IMR-90 (cell line): ENCODE data around the gene APCDD1. TPM values are rescaled to one million over a fixed set of nuclear protein-coding genes. Genes with fewer than 3 reads are reported as not detected.

Experiments
- ATAC-seq: fragments of 200-7000 bp; cut with Tn5 transposase; 2 replicates; pipeline ENCODE4 v1.9.1; 2020; ENCODE audit warnings: low read depth, mild to moderate bottlenecking, moderate library complexity
- BruUV-seq: library from RNA; stranded (reverse); fragments of 400-500 nt; replicated peaks from 2 replicates; lab custom pipeline; 2021; lab: Mats Ljungman, UMichigan
- CTCF ChIA-PET: fragments of 300-600 bp; formaldehyde crosslinking; extraction: SDS; loops from one replicate; lab custom pipeline; 2021; ENCODE audit warnings: antibody characterized with exemption; lab: Yijun Ruan, JAX
- POLR2A ChIA-PET: fragments of 300-600 bp; sonication (Branson Sonifier 250); formaldehyde crosslinking; loops from one replicate; lab custom pipeline; 2022; ENCODE audit warnings: antibody characterized with exemption; ENCODE audit not compliant: unreplicated experiment; lab: Charles Lee
- DNase-seq: peaks from one replicate; pipeline ENCODE4 v3.0.0; 2013
- H2AFZ ChIP-seq: replicated peaks from 2 replicates; pipeline ENCODE3; 2013; ENCODE audit warnings: low read length, mild to moderate bottlenecking; ENCODE audit not compliant: poor library complexity
- H2AK5ac ChIP-seq: 2 replicates; pipeline ENCODE4 v1.6.1; 2013; ENCODE audit warnings: low read depth, low read length, inconsistent platforms
- H2AK9ac ChIP-seq: replicated peaks from 2 replicates; pipeline ENCODE3; 2013; ENCODE audit warnings: mild to moderate bottlenecking, low read depth, low read length, moderate library complexity; ENCODE audit not compliant: poor library complexity
- H2BK120ac ChIP-seq: 2 replicates; pipeline ENCODE4 v1.6.1; 2013; ENCODE audit warnings: low read depth, low read length, inconsistent platforms
- H2BK15ac ChIP-seq: 3 replicates; pipeline ENCODE4 v1.6.1; 2013; ENCODE audit warnings: low read depth, low read length, inconsistent platforms
- H2BK20ac ChIP-seq: 2 replicates; pipeline ENCODE4 v1.6.1; 2013; ENCODE audit warnings: low read depth, mild to moderate bottlenecking, inconsistent platforms, low read length, moderate library complexity
- H2BK5ac ChIP-seq: 2 replicates; pipeline ENCODE4 v1.6.1; 2013; ENCODE audit warnings: mild to moderate bottlenecking, low read depth, low read length, inconsistent platforms; ENCODE audit not compliant: poor library complexity, severe bottlenecking
- H3K14ac ChIP-seq: replicated peaks from 2 replicates; pipeline ENCODE4 v1.6.1; 2013; ENCODE audit warnings: low read depth, low read length, inconsistent platforms
- H3K18ac ChIP-seq: 2 replicates; pipeline ENCODE4 v1.6.1; 2013; ENCODE audit warnings: low read depth, low read length, control low read depth
- H3K23ac ChIP-seq: 2 replicates; pipeline ENCODE4 v1.6.1; 2013; ENCODE audit warnings: low read depth, low read length, inconsistent platforms
- H3K27ac ChIP-seq: 2 replicates; pipeline ENCODE4 v1.5.1; 2013; ENCODE audit warnings: mild to moderate bottlenecking, control low read depth, low read length; ENCODE audit not compliant: insufficient read depth
- H3K27me3 ChIP-seq: 2 replicates; pipeline ENCODE4 v1.6.1; 2013; ENCODE audit warnings: low read length; ENCODE audit not compliant: control insufficient read depth, insufficient read depth
- H3K36me3 ChIP-seq: 2 replicates; pipeline ENCODE4 v1.6.1; 2013; ENCODE audit warnings: low read length, mixed read lengths; ENCODE audit not compliant: control insufficient read depth, insufficient read depth
- H3K4ac ChIP-seq: 2 replicates; pipeline ENCODE4 v1.6.1; 2013; ENCODE audit warnings: low read depth, low read length, inconsistent platforms
- H3K4me1 ChIP-seq: 2 replicates; pipeline ENCODE4 v1.6.1; 2013; ENCODE audit warnings: low read length, mixed read lengths; ENCODE audit not compliant: control insufficient read depth, insufficient read depth
- H3K4me2 ChIP-seq: 2 replicates; pipeline ENCODE4 v1.6.1; 2013; ENCODE audit warnings: low read depth, mild to moderate bottlenecking, control low read depth, low read length, moderate library complexity
- H3K4me3 ChIP-seq: 2 replicates; pipeline ENCODE4 v1.5.1; 2013; ENCODE audit warnings: low read depth, mild to moderate bottlenecking, control low read depth, low read length, moderate library complexity; ENCODE audit not compliant: insufficient read depth
- H3K56ac ChIP-seq: 2 replicates; pipeline ENCODE4 v1.6.1; 2013; ENCODE audit warnings: low read length, inconsistent platforms; ENCODE audit not compliant: insufficient read depth; ENCODE audit errors: extremely low read depth
- H3K79me1 ChIP-seq, 2 experiments: 2 replicates each; pipeline ENCODE4 v1.6.1; 2013; ENCODE audit warnings: low read length in 2 of 2, inconsistent platforms in 1 of 2, low read depth in 1 of 2
- H3K9ac ChIP-seq: 2 replicates; pipeline ENCODE4 v1.6.1; 2013; ENCODE audit warnings: low read depth, low read length, control low read depth
- H3K9me1 ChIP-seq: 2 replicates; pipeline ENCODE4 v1.6.1; 2013; ENCODE audit warnings: low read length, inconsistent platforms; ENCODE audit not compliant: insufficient read depth
- H3K9me3 ChIP-seq: 2 replicates; pipeline ENCODE4 v1.6.1; 2013; ENCODE audit warnings: low read length; ENCODE audit not compliant: control insufficient read depth, insufficient read depth
- H4K20me1 ChIP-seq: 2 replicates; pipeline ENCODE4 v1.6.1; 2013; ENCODE audit warnings: low read length, inconsistent platforms; ENCODE audit not compliant: insufficient read depth
- H4K5ac ChIP-seq: 2 replicates; pipeline ENCODE4 v1.6.1; 2013; ENCODE audit warnings: mild to moderate bottlenecking, low read depth, low read length, control low read depth
- H4K8ac ChIP-seq, 2 experiments: 2 replicates each; pipeline ENCODE4 v1.6.1; 2013; ENCODE audit warnings: low read depth in 2 of 2, low read length in 2 of 2, control low read depth in 1 of 2, inconsistent platforms in 1 of 2
- H4K91ac ChIP-seq: 2 replicates; pipeline ENCODE4 v1.6.1; 2013; ENCODE audit warnings: low read depth, low read length, inconsistent platforms; ENCODE audit not compliant: insufficient read depth
- BHLHE40 ChIP-seq: fragments of 150-350 bp; IDR thresholded peaks from 2 replicates; pipeline ENCODE4 v1.6.1; 2016; ENCODE audit warnings: mild to moderate bottlenecking, low read depth, low read length
- CEBPB ChIP-seq: IDR thresholded peaks from 2 replicates; pipeline ENCODE4 v1.6.1; 2012; ENCODE audit warnings: low read depth, low read length, improper control_type of control experiment
- CHD1 ChIP-seq: IDR thresholded peaks from 2 replicates; pipeline ENCODE4 v1.6.1; 2012; ENCODE audit warnings: low read depth, low read length, improper control_type of control experiment
- CTCF ChIP-seq: conservative IDR thresholded peaks from 2 replicates; pipeline ENCODE4 v1.5.1; 2012; ENCODE audit warnings: mild to moderate bottlenecking, low read depth, low read length, improper control_type of control experiment
- ELK1 ChIP-seq: fragments of 150-350 bp; IDR thresholded peaks from 2 replicates; pipeline ENCODE4 v1.6.1; 2016; ENCODE audit warnings: low read depth, mild to moderate bottlenecking, low read length, moderate library complexity, borderline replicate concordance
- FOS ChIP-seq: fragments of 150-350 bp; IDR thresholded peaks from 2 replicates; pipeline ENCODE4 v1.6.1; 2016; ENCODE audit warnings: low read depth, low read length
- MAFK ChIP-seq: IDR thresholded peaks from 2 replicates; pipeline ENCODE4 v1.6.1; 2012; ENCODE audit warnings: low read depth, low read length, improper control_type of control experiment
- MAZ ChIP-seq: IDR thresholded peaks from 2 replicates; pipeline ENCODE4 v1.6.1; 2012; ENCODE audit warnings: low read depth, mild to moderate bottlenecking, low read length, improper control_type of control experiment, moderate library complexity, borderline replicate concordance
- MXI1 ChIP-seq: IDR thresholded peaks from 2 replicates; pipeline ENCODE4 v1.6.1; 2012; ENCODE audit warnings: low read depth, mild to moderate bottlenecking, low read length, moderate library complexity, borderline replicate concordance
- NFE2L2 ChIP-seq: fragments of 150-350 bp; IDR thresholded peaks from 2 replicates; pipeline ENCODE4 v1.6.1; 2016; ENCODE audit warnings: low read depth, mild to moderate bottlenecking, low read length
- POLR2A ChIP-seq: IDR thresholded peaks from 2 replicates; pipeline ENCODE4 v1.6.1; 2012; ENCODE audit warnings: mild to moderate bottlenecking, low read depth, low read length
- RAD21 ChIP-seq: IDR thresholded peaks from 2 replicates; pipeline ENCODE4 v1.6.1; 2012; ENCODE audit warnings: low read length, improper control_type of control experiment
- RCOR1 ChIP-seq: IDR thresholded peaks from 2 replicates; pipeline ENCODE4 v1.6.1; 2012; ENCODE audit warnings: mild to moderate bottlenecking, low read length, improper control_type of control experiment; ENCODE audit not compliant: insufficient replicate concordance
- RFX5 ChIP-seq: IDR thresholded peaks from 2 replicates; pipeline ENCODE4 v1.8.0; 2012; ENCODE audit warnings: low read depth, mild to moderate bottlenecking, low read length, moderate library complexity
- SMC3 ChIP-seq: fragments of 150-350 bp; IDR thresholded peaks from 2 replicates; pipeline ENCODE4 v1.6.1; 2016; ENCODE audit warnings: low read depth, mild to moderate bottlenecking, antibody characterized with exemption, low read length, moderate library complexity
- USF2 ChIP-seq: fragments of 150-350 bp; IDR thresholded peaks from 2 replicates; pipeline ENCODE4 v1.6.1; 2017; ENCODE audit warnings: mild to moderate bottlenecking, antibody characterized with exemption, low read length, low read depth
- WGBS, 2 experiments: methylation state at CpG; one replicate each; pipeline versions ENCODE4 v1.1.5 to v1.1.7; 2013; ENCODE audit warnings: missing lambda C conversion rate in 2 of 2; ENCODE audit not compliant: insufficient read length in 1 of 2; ENCODE audit errors: extremely low coverage in 2 of 2; 5-methylcytosine and 5-hydroxymethylcytosine counted together
- dilution Hi-C: fragments of 300-500 bp; cut with HindIII; formaldehyde crosslinking; loops from one replicate; pipeline ENCODE4 v1.14.3; 2018; ENCODE audit warnings: low sequenced_read_pairs; ENCODE audit not compliant: unreplicated experiment
- in situ Hi-C: fragments of 300-500 bp; cut with MboI; formaldehyde crosslinking; loops from 3 replicates; pipeline ENCODE4 v1.14.3; 2019; ENCODE audit warnings: low sequenced_read_pairs, inconsistent platforms, mixed read lengths
- intact Hi-C: fragments of 100-400 bp; cut with micrococcal nuclease; formaldehyde crosslinking; loops from 2 replicates; pipeline ENCODE4 v1.10.0; 2022
- polyA plus RNA-seq, 3 experiments: library from polyadenylated mRNA; depleted of rRNA; stranded (reverse); fragments of >200 nt; gene quantifications; 2 replicates each; pipeline ENCODE4 v1.2.3, GENCODE V29; 2012; ENCODE audit warnings: low replicate concordance in 1 of 3
- total RNA-seq: library from RNA; depleted of rRNA; stranded (reverse); fragments of >200 nt; gene quantifications from 2 replicates; pipeline ENCODE4 v1.2.3, GENCODE V29; 2012

APCDD1 gene
- total and polyA plus RNA-seq, 2 of the 4 experiments (the other 2 are of a cell fraction), result 1.1 to 2.2 TPM

- Histone ChIP-seq H3K14ac (no peak overlapping the region), H3K9me3 (no peaks in the 10 kb centered on the region), H2BK20ac (no peak overlapping the region), H2AK5ac (no peak overlapping the region), H3K36me3 (no peaks in the 10 kb centered on the region), H3K4me3 (no peak overlapping the region), H3K4ac (no peak overlapping the region), H4K8ac (no peak overlapping the region), H4K91ac (no peak overlapping the region), H3K4me2 (no peak overlapping the region), H3K9ac (no peak overlapping the region), H2BK5ac (no peak overlapping the region), H2AFZ (no peak overlapping the region), H2BK120ac (no peak overlapping the region), H4K20me1 (no peaks in the 10 kb centered on the region), H3K18ac (no peak overlapping the region), H3K56ac (no peak overlapping the region), H3K27me3 (peaks cover 29% of the 10 kb centered on the region), H3K4me1 (peaks cover 4% of the 10 kb centered on the region; the same call in 1 of the 2 replicates), H3K23ac (no peak overlapping the region), H4K5ac (no peak overlapping the region), H3K79me1 (no peaks in the 10 kb centered on the region), H2BK15ac (no peak overlapping the region), H2AK9ac (no peak overlapping the region), H3K9me1 (no peaks in the 10 kb centered on the region), H3K27ac (no peak overlapping the region)
- ChIA-PET CTCF (interaction anchor here (0.8 kb wide), 1 partner anchor 12 kb away, joined by 3 read pairs; no protein-coding TSS in a partner anchor), POLR2A (no interaction called here)
- DNase-seq, result no peak
- intact Hi-C loops, result no loop called here
- dilution Hi-C loops, result no loop called here
- in situ Hi-C loops, result no loop called here
- BruUV-seq, result no TSS peak
- no peak for ATAC-seq
- TF ChIP-seq CHD1 (no peak), CEBPB (no peak), MAZ (no peak), NFE2L2 (no peak), BHLHE40 (no peak), POLR2A (no peak), FOS (no peak), MXI1 (no peak), RCOR1 (no peak), RFX5 (no peak), RAD21 (no peak), CTCF (no peak), ELK1 (no peak), MAFK (no peak), SMC3 (no peak), USF2 (no peak)
- no CpG with 5 or more reads among the region's 3 CpGs for WGBS, 2 experiments
Measured at GRCh38 chr18:10475276-10475653, 20.8 kb downstream of the APCDD1 start.
